Kidney capillary endothelial cell (primary cell): ENCODE measurements around the gene ATF6B.

Source experiments
- DNase-seq: peaks from one replicate; pipeline ENCODE4 v3.0.0-alpha.2; 2018; ENCODE audit warnings: low spot score

ATF6B gene

DNA sequence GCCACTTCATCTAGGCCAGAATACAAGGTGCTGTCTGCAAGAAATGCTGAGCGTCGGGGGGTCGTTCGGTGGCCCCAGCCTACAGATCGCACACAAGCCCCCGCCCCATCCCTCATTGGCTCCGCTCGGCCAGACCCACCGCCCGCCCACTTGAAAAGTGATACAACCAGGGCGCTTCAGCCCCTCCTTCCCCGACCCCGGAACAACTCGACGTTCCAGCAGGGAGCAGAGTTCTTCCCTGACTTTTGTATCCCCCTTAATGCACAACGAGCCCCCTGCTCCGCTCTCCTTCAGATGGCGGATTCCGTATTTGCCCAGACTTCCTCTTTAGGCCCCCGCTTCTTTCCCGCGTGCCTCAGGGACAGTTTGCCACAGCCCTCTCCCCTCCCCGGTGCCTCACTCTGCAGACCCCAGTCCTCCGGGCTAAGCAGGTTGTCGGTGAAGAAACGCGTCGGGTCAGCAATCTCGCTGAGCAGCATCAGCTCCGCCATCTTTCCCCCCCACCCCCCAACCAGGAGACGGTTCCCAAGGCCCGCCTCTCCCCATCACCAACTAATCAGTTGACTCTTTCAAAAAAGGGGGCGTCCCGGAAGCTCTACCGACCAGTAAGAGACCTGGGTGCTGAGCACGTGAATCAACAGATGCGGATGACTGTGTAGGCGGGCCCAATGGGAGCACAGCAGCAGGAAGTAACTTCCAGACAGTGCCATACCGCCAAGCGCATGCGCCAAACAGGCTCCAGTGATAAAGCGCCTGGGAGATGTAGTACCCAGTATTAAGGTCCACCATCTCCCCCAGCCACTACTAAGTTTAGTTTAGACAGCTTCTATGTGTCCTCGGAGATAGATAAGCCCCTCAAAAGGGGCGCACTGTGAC is at the start of gene ATF6B:
TSS of gene ATF6B (minus strand) at position 530 of the 876 bp plus-strand sequence. CDS start at position 491, 39 bp downstream.
- DNase-seq = peak; percentile 98

DNA sequence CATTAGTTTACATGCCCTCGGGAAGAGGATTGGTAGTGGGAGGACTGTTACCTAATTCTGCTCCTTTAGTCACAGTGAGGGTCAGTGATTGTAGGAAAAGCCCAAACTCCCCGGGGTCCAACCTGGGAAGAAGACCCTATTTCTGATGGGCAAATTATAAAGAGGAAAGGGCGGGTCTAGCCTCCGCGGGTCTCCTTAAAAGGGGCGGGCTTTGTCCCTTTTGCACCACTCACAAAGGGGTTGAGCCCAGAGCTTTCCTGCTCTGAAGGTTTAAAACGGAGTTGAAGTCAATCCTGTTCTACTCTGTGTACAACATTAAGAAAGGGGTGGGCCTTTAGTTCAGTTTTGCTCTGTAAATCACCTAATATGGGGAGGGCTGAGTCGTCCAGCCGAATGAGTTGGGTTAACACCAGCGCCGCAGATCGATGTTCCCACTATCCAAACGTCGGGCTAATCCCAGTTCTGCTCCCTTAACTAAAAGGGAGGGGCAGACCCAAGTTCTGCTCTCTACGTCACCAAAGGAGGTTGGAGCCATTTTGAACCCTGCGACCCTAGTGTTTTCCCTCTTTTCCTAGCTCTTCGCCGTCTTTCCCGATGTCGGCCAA is 49.2 kb upstream of the ATF6B start:
- DNase-seq = no peak

DNA sequence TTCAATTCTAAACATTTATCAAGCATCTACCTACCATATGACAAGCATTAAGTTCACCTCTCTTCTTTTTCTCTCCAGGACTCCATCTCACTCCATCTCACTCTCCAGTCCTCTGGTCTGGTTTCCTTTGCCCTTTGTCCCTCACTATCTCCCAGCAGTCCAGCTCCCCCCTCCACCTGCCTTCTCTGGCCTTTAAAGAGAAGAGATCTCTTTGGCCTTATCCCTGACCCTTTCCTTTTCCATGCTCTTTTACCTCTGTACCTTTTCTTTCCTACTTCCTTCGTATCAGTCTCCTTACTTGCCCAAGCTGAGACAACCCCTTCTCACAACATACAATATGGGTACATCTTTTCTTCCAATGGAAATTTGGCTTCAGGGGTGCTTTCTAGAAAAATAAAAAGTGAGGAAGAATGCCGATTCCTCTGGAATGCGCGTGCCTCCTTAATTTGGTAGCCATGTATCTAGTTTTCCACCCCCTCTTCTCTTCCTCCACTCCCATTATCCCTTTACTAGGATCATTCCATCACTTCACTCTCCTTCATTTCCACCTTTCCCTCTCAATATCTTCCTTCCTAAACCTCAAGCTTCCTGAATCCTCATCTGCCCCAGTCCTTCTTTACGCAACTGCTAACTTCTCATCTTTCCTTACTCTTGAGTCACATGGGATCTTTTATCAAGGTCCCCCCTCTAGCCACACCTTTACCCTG is 48.6 kb upstream of the ATF6B start:
- DNase-seq = no peak

DNA sequence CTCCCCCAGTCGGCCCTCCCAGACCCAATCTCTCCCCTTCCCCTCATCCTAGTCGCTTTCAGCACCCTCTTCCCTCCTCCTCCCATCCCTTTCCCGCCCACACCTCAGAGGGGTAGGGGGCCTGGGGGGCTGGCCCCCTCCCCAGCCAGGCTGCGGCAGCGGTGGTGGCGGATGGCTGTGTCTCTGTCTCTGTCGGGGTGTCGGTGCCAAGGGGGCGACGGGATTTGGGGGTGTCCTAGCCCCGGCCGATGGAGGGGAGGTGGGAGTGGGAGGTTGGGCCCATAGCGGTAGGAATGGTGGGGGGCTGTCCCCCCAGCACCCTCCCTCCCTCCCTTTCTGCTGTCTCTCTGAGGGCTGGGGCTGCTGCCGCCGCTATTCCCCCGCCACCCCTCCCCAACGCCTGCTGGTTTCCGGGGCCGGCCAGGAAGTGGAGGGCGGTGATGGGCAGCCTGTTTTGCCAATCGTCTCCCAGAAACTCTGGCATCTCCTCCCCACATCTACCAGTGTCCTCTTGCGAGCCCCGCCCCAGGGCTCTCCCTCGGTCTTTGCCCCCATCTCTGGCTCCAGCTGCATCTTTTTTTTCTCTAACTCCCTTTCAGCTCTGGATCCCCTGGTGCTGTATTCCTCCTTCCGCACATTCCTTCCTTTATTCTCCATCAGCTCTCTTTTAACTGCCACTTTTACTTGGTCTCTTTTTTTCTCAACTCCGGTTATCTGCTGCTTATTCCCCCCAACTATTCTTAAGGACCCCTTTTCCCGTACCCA is 47.8 kb upstream of the ATF6B start, which contains the start of gene AGPAT1:
TSS of gene AGPAT1 (minus strand) at position 374 of the 765 bp plus-strand sequence. CDS start 4,588 bp downstream, outside the sequence.
- peak; percentile 91 for DNase-seq

DNA sequence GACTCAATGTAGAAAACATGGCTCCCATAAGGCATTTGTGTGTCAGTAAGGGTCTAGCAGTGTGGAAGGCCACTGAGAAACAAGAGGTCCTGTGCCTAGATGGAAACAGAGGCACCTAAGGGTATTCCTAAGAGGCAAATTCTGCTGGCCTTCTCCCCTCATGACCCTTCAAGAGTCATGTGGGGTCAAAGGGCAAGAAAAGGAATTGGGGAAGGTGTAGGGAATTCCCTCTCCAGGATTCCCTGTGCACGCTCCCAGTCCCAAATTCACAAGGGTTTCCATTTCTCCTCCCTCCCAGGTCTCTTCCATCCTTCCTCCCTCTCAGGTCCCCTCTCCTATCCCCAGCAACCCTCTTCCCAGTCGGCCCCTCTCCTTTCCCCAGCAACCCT is 47.3 kb upstream of the ATF6B start:
- no peak for DNase-seq

DNA sequence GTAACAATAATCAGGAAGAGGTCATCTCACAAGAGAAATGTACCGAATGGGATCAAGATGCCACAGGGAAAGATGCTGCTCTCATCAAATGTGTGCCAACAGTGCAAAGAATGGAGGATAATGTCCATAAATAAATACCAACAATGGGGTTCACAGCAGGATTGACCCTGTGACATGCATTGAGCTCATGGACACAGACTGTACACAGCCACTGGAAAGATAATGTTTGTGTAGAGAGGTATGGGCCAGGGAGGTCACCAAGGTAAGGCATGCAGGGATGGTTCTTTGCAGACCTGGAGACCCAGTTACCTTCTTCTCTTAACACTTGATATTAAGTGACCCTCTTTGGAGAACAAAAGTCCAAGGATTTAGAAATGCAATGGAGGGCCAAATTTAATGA is 46.4 kb upstream of the ATF6B start:
- DNase-seq = no peak

DNA sequence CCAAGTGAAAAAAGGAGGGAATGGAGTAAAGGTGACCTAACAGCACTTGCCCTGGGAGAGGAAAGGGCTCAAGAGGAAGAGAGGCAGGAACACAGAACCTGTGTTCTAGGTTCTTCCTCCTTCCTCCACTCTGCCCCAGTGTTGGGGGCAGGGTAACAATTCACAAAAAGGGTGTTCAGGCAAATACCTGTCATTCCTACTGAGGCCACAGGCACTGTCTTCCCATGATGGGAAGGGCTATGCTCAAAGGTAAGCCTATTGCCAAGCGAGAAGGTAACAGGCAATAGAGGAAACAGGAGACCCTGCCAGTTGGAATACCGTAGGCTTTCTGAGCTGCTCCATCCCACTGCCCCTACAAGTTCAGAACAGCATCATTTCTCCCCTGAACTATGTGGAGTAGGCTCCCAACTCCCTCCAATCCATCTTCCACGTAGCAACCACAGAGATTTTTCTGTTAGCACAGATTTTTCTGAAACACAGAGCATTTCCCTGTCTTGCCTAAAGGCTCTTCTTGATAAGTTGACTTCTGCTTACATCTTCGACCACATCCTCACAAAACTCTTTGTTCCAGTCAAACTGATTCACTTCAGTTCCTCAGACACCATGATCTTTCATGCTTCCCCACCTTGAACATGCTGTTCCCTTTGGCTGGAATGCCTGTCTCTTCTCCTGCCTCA is 45.1 kb upstream of the ATF6B start:
- no peak for DNase-seq

DNA sequence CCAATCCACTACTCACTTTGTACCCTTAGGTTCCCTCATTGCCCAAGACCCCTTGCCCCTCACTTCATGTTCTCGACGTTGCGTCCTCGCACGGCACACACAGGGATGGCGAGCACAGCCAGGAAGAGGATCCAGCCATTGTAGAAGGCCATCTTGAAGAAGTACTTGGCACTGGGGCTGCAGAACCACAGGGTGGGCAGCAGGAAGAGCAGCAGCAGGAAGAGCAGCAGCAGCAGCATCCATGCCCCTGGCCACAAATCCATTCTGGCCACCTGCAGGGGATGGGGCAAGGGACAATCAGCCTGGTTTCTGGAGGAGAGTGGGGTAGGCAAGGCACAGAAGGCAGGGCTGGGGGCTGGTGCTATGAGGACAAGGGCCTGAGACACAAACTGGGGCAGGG is 43.2 kb upstream of the ATF6B start:
- DNase-seq = no peak

DNA sequence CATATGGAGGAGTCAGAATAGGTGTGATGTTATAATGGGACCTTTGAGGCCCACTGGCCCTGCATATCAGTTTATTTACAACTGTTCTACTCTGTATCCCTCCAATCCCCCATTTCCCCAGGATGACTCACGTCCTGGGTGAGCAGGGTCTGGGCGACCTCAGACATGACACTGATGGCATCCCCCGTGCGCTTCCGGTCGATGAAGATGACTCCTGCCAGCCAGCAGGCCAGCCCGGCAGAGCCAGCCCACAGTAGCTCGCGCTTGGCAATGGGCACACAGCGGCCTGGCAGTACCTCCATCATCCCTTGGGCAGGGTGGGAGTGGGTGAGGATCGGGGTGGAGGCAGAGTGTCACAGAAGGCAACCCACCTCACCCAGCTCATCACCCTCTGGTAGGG is 42.2 kb upstream of the ATF6B start:
- DNase-seq = no peak

DNA sequence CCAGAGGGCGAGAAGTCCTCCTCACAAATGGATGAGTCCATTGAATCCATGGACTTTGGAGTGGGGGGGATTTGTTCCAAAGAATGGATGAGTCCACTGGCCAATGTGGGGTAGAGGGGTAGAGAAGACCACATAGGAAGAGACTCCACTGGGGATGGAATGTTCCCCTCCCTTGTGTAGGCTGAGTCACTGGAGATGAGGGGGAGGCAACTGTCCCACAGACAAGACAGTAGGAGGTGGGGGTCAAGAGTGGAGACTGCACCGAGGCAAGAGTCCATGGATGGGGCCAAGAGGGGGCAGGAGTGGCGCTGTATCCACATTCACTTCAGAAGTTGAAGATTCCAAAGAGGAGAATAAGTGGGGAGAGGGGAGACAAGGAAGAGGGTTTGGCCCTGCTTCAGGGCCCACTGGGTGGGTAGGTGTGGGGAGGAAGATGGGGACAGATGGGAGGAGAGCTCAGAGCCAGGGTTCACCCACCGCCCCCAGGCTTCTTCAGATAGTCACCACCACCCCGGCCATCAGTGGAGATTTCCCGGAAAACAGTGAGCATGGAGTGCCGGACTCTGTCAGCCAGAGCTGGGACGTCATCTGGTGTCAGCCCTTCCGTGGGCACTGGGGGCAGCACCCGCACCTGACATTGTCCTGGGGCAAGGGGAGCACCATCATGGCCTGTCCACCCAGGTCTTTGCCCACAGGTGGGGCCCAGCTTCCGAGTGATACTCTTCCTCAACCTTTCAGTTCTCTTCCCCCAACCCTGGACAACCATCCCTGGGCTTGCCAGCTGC is 41.0 kb upstream of the ATF6B start:
- DNase-seq = no peak

DNA sequence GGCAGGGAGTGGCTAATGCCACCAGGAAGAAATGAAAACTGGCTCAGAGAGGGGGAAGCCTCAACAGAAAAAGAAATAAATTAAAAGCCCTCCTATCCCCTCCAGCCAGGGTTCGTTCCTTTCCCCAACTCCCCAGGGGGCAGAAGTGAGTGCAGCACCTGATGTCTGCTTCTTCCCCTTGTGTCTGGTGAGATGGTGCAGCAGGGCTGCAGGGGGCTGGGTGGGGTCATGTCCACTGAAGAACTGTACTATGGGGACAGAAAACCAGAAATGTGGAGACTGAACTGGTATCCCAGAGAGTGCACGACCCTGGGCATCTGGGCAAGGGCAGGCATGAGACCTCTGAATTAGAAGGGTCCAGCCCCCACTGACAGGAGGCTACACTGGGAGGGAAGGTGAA is 40.3 kb upstream of the ATF6B start:
- DNase-seq = no peak

DNA sequence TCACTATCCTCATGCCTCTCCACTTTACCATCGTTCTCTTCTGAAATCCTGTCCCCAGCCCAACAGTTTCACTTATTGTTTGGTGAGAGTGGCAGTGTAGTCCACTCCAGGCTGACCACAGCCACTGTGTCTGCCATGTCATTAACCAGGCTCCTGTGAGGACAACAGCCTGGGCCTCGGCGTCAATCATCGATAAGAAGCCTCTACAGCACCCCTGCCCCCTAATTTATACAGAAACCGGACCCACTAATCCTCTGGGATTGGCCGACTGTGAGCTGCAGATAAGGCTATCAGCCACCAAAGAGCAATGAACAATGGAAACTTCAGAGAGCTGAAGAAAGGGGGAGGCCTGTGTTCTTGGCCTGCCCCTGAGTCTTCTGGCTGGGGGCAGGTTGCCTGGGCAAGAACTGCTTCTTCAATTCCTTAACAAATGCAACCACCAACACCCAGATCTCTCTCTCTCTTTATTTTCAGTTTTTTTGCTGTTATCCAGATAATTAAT is 39.8 kb upstream of the ATF6B start:
- DNase-seq = no peak

DNA sequence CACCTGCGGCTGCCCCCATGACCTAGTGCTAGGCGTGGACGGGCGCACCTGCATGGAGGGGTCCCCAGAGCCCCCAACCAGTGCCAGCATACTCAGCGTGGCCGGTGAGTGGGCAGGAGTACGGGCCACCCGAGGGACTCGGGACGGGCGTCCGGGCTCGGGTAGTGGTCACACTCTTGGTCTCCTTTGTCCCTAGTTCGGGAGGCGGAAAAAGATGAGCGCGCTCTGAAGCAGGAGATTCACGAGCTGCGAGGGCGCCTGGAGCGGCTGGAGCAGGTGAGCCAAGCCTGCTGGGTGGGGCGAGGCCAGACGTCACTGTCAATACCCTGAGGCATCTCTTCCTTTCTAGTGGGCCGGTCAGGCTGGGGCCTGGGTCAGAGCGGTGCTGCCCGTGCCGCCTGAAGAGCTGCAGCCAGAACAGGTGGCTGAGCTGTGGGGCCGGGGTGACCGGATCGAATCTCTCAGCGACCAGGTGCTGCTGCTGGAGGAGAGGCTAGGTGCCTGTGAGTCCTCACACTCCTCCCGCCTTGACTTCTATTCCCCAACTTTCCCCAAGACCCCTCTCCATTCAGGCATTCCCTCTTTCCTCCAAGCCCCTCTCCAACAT is 39.2 kb upstream of the ATF6B start:
- DNase-seq = no peak

DNA sequence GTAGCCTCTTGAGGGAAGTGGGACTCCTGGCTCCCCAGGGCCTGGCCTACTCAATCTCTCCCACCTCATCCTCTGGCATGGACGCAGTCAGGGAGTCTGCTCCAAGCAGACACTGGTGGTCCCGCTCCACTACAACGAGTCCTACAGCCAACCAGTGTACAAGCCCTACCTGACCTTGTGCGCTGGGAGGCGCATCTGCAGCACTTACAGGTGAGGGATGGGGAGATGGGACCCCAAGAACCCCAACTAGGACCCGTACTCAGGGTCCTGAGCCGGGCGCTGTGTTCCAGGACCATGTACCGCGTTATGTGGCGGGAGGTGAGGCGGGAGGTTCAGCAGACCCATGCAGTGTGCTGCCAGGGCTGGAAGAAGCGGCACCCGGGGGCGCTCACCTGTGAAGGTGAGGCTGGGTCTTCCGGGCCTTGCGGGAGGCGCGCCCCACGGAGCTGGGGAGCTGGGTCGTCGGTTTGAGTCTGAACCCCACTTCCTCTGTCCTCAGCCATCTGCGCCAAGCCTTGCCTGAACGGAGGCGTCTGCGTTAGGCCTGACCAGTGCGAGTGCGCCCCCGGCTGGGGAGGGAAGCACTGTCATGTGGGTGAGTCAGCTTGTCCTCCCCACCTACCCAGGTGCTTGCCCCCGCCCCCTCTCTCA is 38.5 kb upstream of the ATF6B start:
- DNase-seq = no peak

DNA sequence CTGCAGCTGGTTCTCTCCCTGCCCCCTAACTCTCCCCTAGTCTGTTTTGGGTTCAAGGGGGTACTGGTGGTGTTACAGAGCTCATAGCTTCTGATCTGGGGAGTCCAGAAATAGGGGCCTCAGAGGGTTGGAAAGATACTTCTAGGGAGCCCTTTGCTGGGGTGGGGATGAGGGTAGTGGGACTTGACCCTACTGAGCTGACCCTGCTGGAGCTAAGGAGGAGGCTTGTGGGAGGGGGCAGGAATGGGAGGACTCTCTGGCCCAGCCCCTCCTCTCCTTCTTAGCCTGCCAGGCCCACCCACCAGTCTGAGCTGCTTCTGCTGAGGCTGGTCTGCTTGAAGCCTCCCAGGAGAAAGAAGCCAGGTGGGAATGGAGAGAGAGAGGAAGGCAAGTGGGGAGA is 36.2 kb upstream of the ATF6B start, which contains the start of gene EGFL8:
TSS of gene EGFL8 (plus strand) at position 301 of the 400 bp plus-strand sequence. CDS start 1,571 bp downstream, outside the sequence.
- DNase-seq = no peak

DNA sequence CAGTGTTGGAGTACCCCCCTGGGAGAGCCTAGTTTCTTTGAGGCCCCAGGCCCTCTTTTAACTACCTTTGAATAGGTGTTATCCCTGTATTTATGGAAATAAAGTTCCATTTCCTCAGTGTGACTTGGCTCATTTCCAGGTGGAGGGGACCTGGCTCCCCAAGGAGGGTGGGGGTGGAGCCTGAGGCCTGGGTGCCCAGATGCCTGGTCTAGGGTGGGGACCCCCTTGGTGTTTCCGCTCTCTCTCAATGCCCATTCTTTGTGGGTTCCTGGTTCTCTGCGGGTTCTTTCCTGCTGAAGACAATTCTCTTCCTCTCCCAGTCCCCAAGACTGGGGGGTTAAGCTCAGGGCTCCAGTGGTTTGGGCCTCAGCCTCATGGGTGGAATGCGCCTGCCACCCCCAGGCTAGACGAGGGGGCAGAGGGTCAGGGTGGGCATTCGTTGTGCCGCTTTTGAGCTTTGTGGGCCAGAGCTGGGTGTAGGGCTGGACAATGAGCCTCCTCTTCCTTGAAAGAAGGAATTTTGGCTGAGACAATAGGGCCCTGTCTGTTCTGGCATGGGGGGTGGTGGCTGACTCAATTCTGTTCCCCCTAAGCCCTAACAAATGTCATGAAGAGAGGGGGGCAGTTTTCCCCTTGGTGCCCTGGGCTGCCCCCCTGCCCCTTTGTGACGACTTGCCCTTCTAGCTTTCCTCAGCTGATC is 35.7 kb upstream of the ATF6B start:
- no peak for DNase-seq

DNA sequence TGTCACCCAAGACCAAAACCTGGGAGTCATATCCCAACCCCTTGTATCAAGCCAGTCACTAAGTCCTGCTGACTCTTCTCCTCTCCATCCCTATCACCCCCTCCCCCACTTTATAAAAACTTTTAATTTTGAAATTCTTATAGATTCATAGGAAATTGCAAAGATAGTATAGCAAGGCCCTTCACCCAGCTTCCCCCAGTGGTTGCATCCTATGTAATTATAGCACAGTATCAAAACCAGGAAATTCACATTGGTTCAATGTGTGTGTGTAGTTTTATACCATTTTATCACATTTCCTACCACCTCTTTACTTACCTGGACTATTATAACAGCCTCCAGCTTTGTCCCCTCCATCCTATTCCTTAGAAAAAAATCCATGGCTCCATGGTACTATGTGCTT is 30.0 kb upstream of the ATF6B start:
- no peak for DNase-seq

DNA sequence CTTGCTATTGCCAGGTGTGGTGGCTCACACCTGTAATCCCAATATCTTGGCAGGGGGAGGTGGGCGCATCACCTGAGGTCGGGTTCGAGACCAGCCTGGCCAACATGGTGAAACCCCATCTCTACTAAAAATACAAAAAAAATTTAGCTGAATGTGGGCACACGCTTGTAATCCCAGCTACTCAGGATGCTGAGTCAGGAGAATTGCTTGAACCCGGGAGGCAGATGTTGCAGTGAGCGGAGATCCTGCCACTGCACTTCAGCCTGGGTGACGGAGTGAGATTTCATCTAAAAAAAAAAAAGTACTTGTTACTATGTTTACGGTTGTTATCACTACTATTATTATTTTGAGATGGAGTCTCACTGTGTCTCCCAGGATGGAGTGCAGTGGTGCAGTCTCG is 28.8 kb upstream of the ATF6B start:
- no peak for DNase-seq
